HepG2 (cell line): ENCODE data around the gene LATS1. TPM values are rescaled to one million over a fixed set of nuclear protein-coding genes. Genes with fewer than 3 reads are reported as not detected.

ENCODE experiments used
- CAMTA2 ChIP-seq: sonication (generic); formaldehyde crosslinking; IDR thresholded peaks from 2 replicates; pipeline ENCODE4 v1.4.0; 2020; ENCODE audit warnings: mild to moderate bottlenecking, missing genetic modification reagents, borderline replicate concordance
- CCDC6 ChIP-seq: sonication (generic); formaldehyde crosslinking; IDR thresholded peaks from 2 replicates; pipeline ENCODE4 v1.8.1; 2022; ENCODE audit warnings: mild to moderate bottlenecking, missing genetic modification reagents, moderate library complexity
- FOXJ3 ChIP-seq: sonication (generic); formaldehyde crosslinking; IDR thresholded peaks from 2 replicates; pipeline ENCODE4 v1.4.0; 2020; ENCODE audit warnings: missing genetic modification reagents, mild to moderate bottlenecking, borderline replicate concordance
- GATAD1 ChIP-seq: IDR thresholded peaks from 2 replicates; pipeline ENCODE4 v1.6.1; 2016; ENCODE audit warnings: missing genetic modification reagents, missing compliant biosample characterization
- HINFP ChIP-seq: sonication (generic); formaldehyde crosslinking; IDR thresholded peaks from 2 replicates; pipeline ENCODE4 v1.4.0; 2020; ENCODE audit warnings: low read depth, mild to moderate bottlenecking, missing genetic modification reagents
- MAFF ChIP-seq: IDR thresholded peaks from 2 replicates; pipeline ENCODE4 v1.6.1; 2011; ENCODE audit warnings: low read depth, low read length, improper control_type of control experiment
- PAWR ChIP-seq: sonication (generic); formaldehyde crosslinking; IDR thresholded peaks from 2 replicates; pipeline ENCODE4 v1.4.0; 2020; ENCODE audit warnings: missing genetic modification reagents, mild to moderate bottlenecking, borderline replicate concordance
- SMAD1 ChIP-seq: sonication (generic); formaldehyde crosslinking; IDR thresholded peaks from 2 replicates; pipeline ENCODE4 v1.4.0; 2020; ENCODE audit warnings: missing genetic modification reagents, low read depth, mild to moderate bottlenecking, borderline replicate concordance
- STAT6 ChIP-seq: sonication (generic); formaldehyde crosslinking; IDR thresholded peaks from 2 replicates; pipeline ENCODE4 v1.4.0; 2020; ENCODE audit warnings: missing genetic modification reagents, mild to moderate bottlenecking, borderline replicate concordance
- ZBTB7A ChIP-seq: sonication (generic); formaldehyde crosslinking; IDR thresholded peaks from 2 replicates; pipeline ENCODE4 v1.8.0; 2022; ENCODE audit warnings: mild to moderate bottlenecking, missing genetic modification reagents
- ZNF160 ChIP-seq: sonication (generic); formaldehyde crosslinking; IDR thresholded peaks from 2 replicates; pipeline ENCODE4 v1.8.0; 2022; ENCODE audit warnings: mild to moderate bottlenecking, inconsistent platforms, missing genetic modification reagents
- ZNF318 ChIP-seq: sonication (generic); formaldehyde crosslinking; IDR thresholded peaks from 2 replicates; pipeline ENCODE4 v1.4.0; 2020; ENCODE audit warnings: mild to moderate bottlenecking, missing genetic modification reagents
- ZNF644 ChIP-seq: IDR thresholded peaks from 2 replicates; pipeline ENCODE4 v1.6.1; 2016; ENCODE audit warnings: low read depth
- ZNF790 ChIP-seq: sonication (generic); formaldehyde crosslinking; IDR thresholded peaks from 2 replicates; pipeline ENCODE4 v1.8.0; 2022; ENCODE audit warnings: missing genetic modification reagents, mild to moderate bottlenecking, borderline replicate concordance
- ZSCAN29 ChIP-seq: sonication (generic); formaldehyde crosslinking; conservative IDR thresholded peaks from 2 replicates; pipeline ENCODE4 v1.4.0; 2020; ENCODE audit warnings: mild to moderate bottlenecking, missing genetic modification reagents
- polyA plus RNA-seq, 8 experiments: library from polyadenylated mRNA; depleted of rRNA in 3 of 8; stranded (reverse) in 7 of 8; unstranded in 1 of 8; fragments of >200 nt; fragmentation: Illumina TruSeq in 4 of 8; extraction: Trizol in 4 of 8; gene quantifications; 2 replicates each; pipeline versions ENCODE4 v1.2.1 to v1.2.3, GENCODE V29; 2011 to 2016; ENCODE audit warnings: low read depth in 4 of 8, missing spikeins in 1 of 8, mixed read lengths in 1 of 8; ENCODE audit not compliant: insufficient read depth in 1 of 8
- total RNA-seq, 5 experiments: library from RNA; depleted of rRNA; stranded (reverse); fragments of >200 nt; fragmentation: Illumina TruSeq; extraction: Trizol; gene quantifications; 2 replicates each; pipeline ENCODE4 v1.2.3, GENCODE V29; 2016; ENCODE audit warnings: low read depth in 1 of 5

Gene LATS1
- total and polyA plus RNA-seq, 2 of the 13 experiments (the other 11 are each of a cell fraction or from before 2014, with no cell fraction given): 9.9 to 12.6 TPM

- TF ChIP-seq ZNF318 (CRISPR knock-in tag) (no peak), GATAD1 (CRISPR knock-in tag) (peak; percentile 94), FOXJ3 (no peak), ZBTB7A (CRISPR knock-in tag) (no peak; the same call in 1 of the 2 replicates), ZNF160 (CRISPR knock-in tag) (peak; percentile 43; the same call in 1 of the 2 replicates), ZSCAN29 (CRISPR knock-in tag) (0 out of 2 replicates have a peak, but pooled peaks have one; percentile 28), HINFP (peak; percentile 94), STAT6 (CRISPR knock-in tag) (peak; percentile 52; the same call in 1 of the 2 replicates), PAWR (peak; percentile 40; the same call in 1 of the 2 replicates), CCDC6 (CRISPR knock-in tag) (peak; percentile 98), CAMTA2 (CRISPR knock-in tag) (peak; percentile 58; the same call in 1 of the 2 replicates), ZNF644 (no peak), MAFF (no peak), SMAD1 (peak; percentile 98), ZNF790 (CRISPR knock-in tag) (peak; percentile 68; the same call in 1 of the 2 replicates)
These were observed at the start of gene LATS1 (continued) for GRCh38 chr6:149717588-149718458.
